HepG2 (cell line): ENCODE results near the gene LIN28A. TPM values are rescaled to one million over a fixed set of nuclear protein-coding genes. Genes with fewer than 3 reads are reported as not detected.

Experiments used
- ATAC-seq: fragments of 200-7000 bp; cut with Tn5 transposase; 3 replicates; pipeline ENCODE4 v1.9.1; 2020; ENCODE audit warnings: mild to moderate bottlenecking, moderate library complexity
- BruUV-seq: library from RNA; stranded (reverse); fragments of 400-500 nt; replicated peaks from 2 replicates; lab custom pipeline; 2021; lab: Mats Ljungman, UMichigan
- CTCF ChIA-PET: fragments of 300-600 bp; formaldehyde crosslinking; extraction: SDS; loops from one replicate; lab custom pipeline; 2021; ENCODE audit warnings: low total read pairs, inconsistent platforms, low intra/inter-chr PET ratio; lab: Yijun Ruan, JAX
- POLR2A ChIA-PET: fragments of 350-600 bp; sonication (Branson Sonifier 250); formaldehyde crosslinking; loops from one replicate; lab custom pipeline; 2020; ENCODE audit warnings: antibody characterized with exemption, inconsistent platforms; lab: Yijun Ruan, JAX
- DNase-seq: peaks from one replicate; pipeline ENCODE4 v3.0.0-alpha.2; 2015; ENCODE audit warnings: low spot score
- FAIRE-seq: peaks from 3 replicates; lab custom pipeline; 2011; peaks lifted over from hg19 to GRCh38; lab: Jason Lieb, UNC
- H2AFZ ChIP-seq: one replicate; pipeline ENCODE4 v1.6.1; 2011; ENCODE audit warnings: low read length, inconsistent platforms
- H3K27ac ChIP-seq: fragments of 300-600 bp; 3 replicates; pipeline ENCODE4 v1.8.0; 2011; ENCODE audit warnings: mixed run types, mild to moderate bottlenecking, mixed read lengths, low read length, inconsistent platforms; ENCODE audit not compliant: insufficient read depth; ENCODE audit errors: extremely low read length
- H3K27me3 ChIP-seq, 2 experiments: fragments of 200-600 bp in 1 of 2; 2 replicates in 1 of 2; 3 replicates in 1 of 2; pipeline versions ENCODE4 v1.6.0 to v1.8.0; 2011; ENCODE audit warnings: low read length in 2 of 2, mild to moderate bottlenecking in 2 of 2, moderate library complexity in 2 of 2, inconsistent platforms in 1 of 2; ENCODE audit not compliant: insufficient read depth in 2 of 2, control insufficient read depth in 1 of 2
- H3K36me3 ChIP-seq, 2 experiments: fragments of 200-600 bp in 1 of 2; replicated peaks in 1 of 2; 2 replicates in 1 of 2; 3 replicates in 1 of 2; pipeline versions ENCODE4 v1.5.1 to v1.8.0; 2011; ENCODE audit warnings: low read length in 2 of 2, inconsistent platforms in 1 of 2; ENCODE audit not compliant: insufficient read depth in 2 of 2, control insufficient read depth in 1 of 2
- H3K4me1 ChIP-seq: 2 replicates; pipeline ENCODE4 v1.5.1; 2012; ENCODE audit warnings: low read length, inconsistent platforms; ENCODE audit not compliant: insufficient read depth
- H3K4me2 ChIP-seq: 2 replicates; pipeline ENCODE4 v1.6.0; 2011; ENCODE audit warnings: low read depth, low read length, inconsistent platforms
- H3K4me3 ChIP-seq, 3 experiments: fragments of 200-600 bp in 1 of 3; sonication (generic), shearing (Covaris generic) in 1 of 3; replicated peaks in 1 of 3; 2 replicates each; pipeline ENCODE4 v1.5.1; 2011 to 2016; ENCODE audit warnings: low read length in 3 of 3, inconsistent platforms in 2 of 3, low read depth in 2 of 3, mild to moderate bottlenecking in 2 of 3, control low read depth in 1 of 3, mixed read lengths in 1 of 3; ENCODE audit not compliant: insufficient read depth in 1 of 3
- H3K79me2 ChIP-seq: one replicate; pipeline ENCODE4 v1.6.1; 2011; ENCODE audit warnings: low read length, inconsistent platforms; ENCODE audit not compliant: insufficient read depth
- H3K9ac ChIP-seq: 2 replicates; pipeline ENCODE4 v1.6.0; 2011; ENCODE audit warnings: mild to moderate bottlenecking, low read depth, low read length, inconsistent platforms; ENCODE audit not compliant: insufficient read depth
- H3K9me3 ChIP-seq: 2 replicates; pipeline ENCODE4 v1.5.1; 2012; ENCODE audit warnings: mild to moderate bottlenecking, low read length
- H4K20me1 ChIP-seq: 2 replicates; pipeline ENCODE4 v1.6.0; 2011; ENCODE audit warnings: inconsistent platforms, mild to moderate bottlenecking, low read length, moderate library complexity; ENCODE audit not compliant: insufficient read depth
- ARID2 ChIP-seq: sonication (generic); formaldehyde crosslinking; IDR thresholded peaks from 2 replicates; pipeline ENCODE4 v1.8.1; 2022; ENCODE audit warnings: mild to moderate bottlenecking, missing genetic modification reagents, borderline replicate concordance
- CTCF ChIP-seq: sonication (generic); formaldehyde crosslinking; IDR thresholded peaks from 2 replicates; pipeline ENCODE4 v1.5.0; 2020; ENCODE audit warnings: mild to moderate bottlenecking, missing genetic modification reagents, moderate library complexity
- DNMT3B ChIP-seq: conservative IDR thresholded peaks from 2 replicates; pipeline ENCODE4 v1.6.1; 2016; ENCODE audit warnings: missing biosample characterization, control low read depth
- FOXA3 ChIP-seq: IDR thresholded peaks from 2 replicates; pipeline ENCODE4 v1.6.1; 2016; ENCODE audit warnings: missing genetic modification reagents, missing compliant biosample characterization
- MIER3 ChIP-seq: IDR thresholded peaks from 2 replicates; pipeline ENCODE4 v1.6.1; 2016; ENCODE audit warnings: missing compliant biosample characterization, borderline replicate concordance
- TFDP1 ChIP-seq: IDR thresholded peaks from 2 replicates; pipeline ENCODE4 v1.6.1; 2016; ENCODE audit warnings: missing compliant biosample characterization, missing genetic modification reagents, borderline replicate concordance
- XBP1 ChIP-seq: sonication (generic); formaldehyde crosslinking; IDR thresholded peaks from 2 replicates; pipeline ENCODE4 v1.5.0; 2020; ENCODE audit warnings: missing genetic modification reagents
- ZFP82 ChIP-seq: sonication (generic); formaldehyde crosslinking; IDR thresholded peaks from 2 replicates; pipeline ENCODE4 v1.5.1; 2020; ENCODE audit warnings: mild to moderate bottlenecking, missing genetic modification reagents, borderline replicate concordance
- ZNF556 ChIP-seq: sonication (generic); formaldehyde crosslinking; IDR thresholded peaks from 2 replicates; pipeline ENCODE4 v1.4.0; 2020; ENCODE audit warnings: mild to moderate bottlenecking, missing genetic modification reagents, borderline replicate concordance
- WGBS: methylation state at CpG from one replicate; pipeline ENCODE4 v1.1.6; 2017; ENCODE audit warnings: low lambda C conversion rate; 5-methylcytosine and 5-hydroxymethylcytosine counted together
- in situ Hi-C: cut with HindIII; loops from 2 replicates; pipeline ENCODE4 v1.10.0; 2017; ENCODE audit warnings: low pct_unique_long_range_greater_than_20kb; ENCODE audit not compliant: extremely low pct_ligation_motif_present
- intact Hi-C: fragments of 100-400 bp; cut with micrococcal nuclease; formaldehyde crosslinking; loops from one replicate; pipeline ENCODE4 v1.10.0; 2022; ENCODE audit not compliant: unreplicated experiment
- polyA plus RNA-seq, 8 experiments: library from polyadenylated mRNA; depleted of rRNA in 3 of 8; stranded (reverse) in 7 of 8; unstranded in 1 of 8; fragments of >200 nt; fragmentation: Illumina TruSeq in 4 of 8; extraction: Trizol in 4 of 8; gene quantifications; 2 replicates each; pipeline versions ENCODE4 v1.2.1 to v1.2.3, GENCODE V29; 2011 to 2016; ENCODE audit warnings: low read depth in 4 of 8, missing spikeins in 1 of 8, mixed read lengths in 1 of 8; ENCODE audit not compliant: insufficient read depth in 1 of 8
- total RNA-seq, 5 experiments: library from RNA; depleted of rRNA; stranded (reverse); fragments of >200 nt; fragmentation: Illumina TruSeq; extraction: Trizol; gene quantifications; 2 replicates each; pipeline ENCODE4 v1.2.3, GENCODE V29; 2016; ENCODE audit warnings: low read depth in 1 of 5

LIN28A gene
- total and polyA plus RNA-seq, 2 of the 13 experiments (the other 11 are each of a cell fraction or from before 2014, with no cell fraction given), result not detected

GRCh38 chr1:26418865-26419349, 8.3 kb downstream of the LIN28A start:
- Histone ChIP-seq H4K20me1 (no peaks in the 10 kb centered on the region), H3K4me2 (no peak overlapping the region), H3K9ac (no peak overlapping the region), H3K9me3 (no peaks in the 10 kb centered on the region), H2AFZ (no peak overlapping the region), H3K4me1 (no peaks in the 10 kb centered on the region), H3K4me3 (no peak overlapping the region), H3K79me2 (no peaks in the 10 kb centered on the region), H3K36me3 (no peaks in the 10 kb centered on the region), H3K27ac (no peak overlapping the region), H3K27me3 (0 out of 5 replicates have a peak, but pooled peaks cover 0 to 7% of the 10 kb centered on the region in 2 experiments)
- intact Hi-C loops (no loop called here), in situ Hi-C loops (no loop called here)
- POLR2A ChIA-PET, result no interaction called here
- FAIRE-seq (no peak), ATAC-seq (no peak), DNase-seq (no peak)
- TF ChIP-seq DNMT3B (CRISPR knock-in tag), result no peak
- no peak for TF ChIP-seq CTCF (CRISPR knock-in tag)
- no peak for TF ChIP-seq ARID2 (CRISPR knock-in tag)
- TF ChIP-seq TFDP1 (CRISPR knock-in tag), result no peak
- no TSS peak for BruUV-seq
- CTCF ChIA-PET, result interaction anchor here (3.2 kb wide), 1 partner anchor 133 kb away, joined by 22 read pairs; no protein-coding TSS in a partner anchor
- 4% methylated on average over 5 of the region's 5 CpGs for WGBS

- no TSS peak for BruUV-seq
- Histone ChIP-seq H2AFZ (no peak overlapping the region), H3K27ac (no peak overlapping the region), H3K4me3 (no peak overlapping the region), H3K27me3 (0 out of 5 replicates have a peak, but pooled peaks cover 0 to 7% of the 10 kb centered on the region in 2 experiments), H3K9ac (no peak overlapping the region), H3K36me3 (no peaks in the 10 kb centered on the region), H3K9me3 (no peaks in the 10 kb centered on the region), H4K20me1 (no peaks in the 10 kb centered on the region), H3K79me2 (no peaks in the 10 kb centered on the region), H3K4me1 (no peaks in the 10 kb centered on the region), H3K4me2 (no peak overlapping the region)
- intact Hi-C loops, result no loop called here
- no peak for FAIRE-seq
- ChIA-PET CTCF (no interaction called here), POLR2A (interaction anchor here (1.6 kb wide), 1 partner anchor 12 kb away, joined by 6 read pairs; the partner anchor contains the start of gene DHDDS)
- WGBS, result 25% methylated on average over 2 of the region's 2 CpGs
- DNase-seq, result no peak
- in situ Hi-C loops, result no loop called here
- no peak for ATAC-seq
- TF ChIP-seq ZNF556 (CRISPR knock-in tag) (no peak), FOXA3 (no peak), ZFP82 (CRISPR knock-in tag) (no peak), XBP1 (CRISPR knock-in tag) (no peak), MIER3 (CRISPR knock-in tag) (no peak)
These were observed 8.9 kb downstream of the LIN28A start for GRCh38 chr1:26419494-26419893.
